Measurements from ENCODE around the gene TEF. TPM values are rescaled to one million over a fixed set of nuclear protein-coding genes. Genes with fewer than 3 reads are reported as not detected.

Gene TEF
- total and polyA plus RNA-seq, 2 donors (not counting 1 experiment from before 2014, with no cell fraction given) = 9.0 to 22.5 TPM

- peak; percentile 99 to 100 for DNase-seq (ENCODE audit: low read depth in 2 of 2)
- peak overlapping the region; percentile 98 for H3K27ac ChIP-seq (ENCODE audit: insufficient read depth, low read length)
- no peak for TF ChIP-seq CTCF (conservative IDR thresholded peaks at IDR 0.05 in 1 of 2, IDR thresholded peaks at IDR 0.05 in 1 of 2; ENCODE audit: low read depth in 1 of 2, low read length in 2 of 2)
- no peak for TF ChIP-seq EZH2 (IDR thresholded peaks at IDR 0.05; ENCODE audit: low read length, missing control alignments)
- peaks cover 33% of the 10 kb centered on the region for H3K79me2 ChIP-seq (ENCODE audit: control insufficient read depth, insufficient read depth, low read length)
- peak overlapping the region; percentile 63 for H2AFZ ChIP-seq (ENCODE audit: low read length)
- H3K36me3 ChIP-seq (ENCODE audit: control insufficient read depth, insufficient read depth, low read length) = peaks cover 2% of the 10 kb centered on the region
- H3K4me2 ChIP-seq (ENCODE audit: extremely low read depth, insufficient read depth, low read length) = peak overlapping the region; percentile 96
- no peaks in the 10 kb centered on the region for H3K9me3 ChIP-seq (ENCODE audit: control insufficient read depth, insufficient read depth, low read depth, low read length)
- H3K9ac ChIP-seq (ENCODE audit: insufficient read depth, low read length) = peak overlapping the region; percentile 90
- no peaks in the 10 kb centered on the region for H3K4me1 ChIP-seq (ENCODE audit: control insufficient read depth, extremely low read depth, insufficient read depth, low read length)
- peak overlapping the region; percentile 68 to 98 (median 87) for H3K4me3 ChIP-seq (replicated peaks in 1 of 4; ENCODE audit: control extremely low read depth in 1 of 4, insufficient read depth in 1 of 4, low read depth in 3 of 4, low read length in 4 of 4)
- H4K20me1 ChIP-seq (ENCODE audit: control insufficient read depth, extremely low read depth, insufficient read depth, low read length) = no peaks in the 10 kb centered on the region
- no peaks in the 10 kb centered on the region for H3K27me3 ChIP-seq (ENCODE audit: control insufficient read depth, insufficient read depth, low read length)
Measured at GRCh38 chr22:41448189-41448808, 66.6 kb downstream of the TEF start.

Other genes with a start within 250 kb of the TEF start
- gene L3MBTL2, start 176.6 kb upstream of the TEF start, total RNA-seq = 15.4 and 16.0 TPM in 2 replicates
- gene L3MBTL2, start 176.6 kb upstream of the TEF start, polyA plus RNA-seq = 19.3 and 27.7 TPM in 2 replicates
- 2.1 and 3.1 TPM in 2 replicates for gene CHADL, start 141.0 kb upstream of the TEF start, total RNA-seq
- gene CHADL, start 141.0 kb upstream of the TEF start, polyA plus RNA-seq = 0.10 and 0.14 TPM in 2 replicates
- 28.0 and 59.9 TPM in 2 replicates for gene RANGAP1, start 95.8 kb upstream of the TEF start, total RNA-seq
- gene RANGAP1, start 95.8 kb upstream of the TEF start, polyA plus RNA-seq = 37.2 and 105 TPM in 2 replicates
- 39.3 and 64.4 TPM in 2 replicates for gene ZC3H7B, start 80.4 kb upstream of the TEF start, total RNA-seq
- 30.6 and 42.1 TPM in 2 replicates for gene ZC3H7B, start 80.4 kb upstream of the TEF start, polyA plus RNA-seq
- gene TOB2, start 64.9 kb downstream of the TEF start, total RNA-seq = 19.5 and 20.6 TPM in 2 replicates
- 19.5 and 20.9 TPM in 2 replicates for gene TOB2, start 64.9 kb downstream of the TEF start, polyA plus RNA-seq
- 63.3 and 64.2 TPM in 2 replicates for gene PHF5A, start 86.8 kb downstream of the TEF start, total RNA-seq
- 61.5 and 82.7 TPM in 2 replicates for gene PHF5A, start 86.8 kb downstream of the TEF start, polyA plus RNA-seq
- 60.4 and 80.3 TPM in 2 replicates for gene ACO2, start 87.2 kb downstream of the TEF start, total RNA-seq
- gene ACO2, start 87.2 kb downstream of the TEF start, polyA plus RNA-seq = 37.6 and 52.6 TPM in 2 replicates
- 15.4 and 19.7 TPM in 2 replicates for gene POLR3H, start 162.5 kb downstream of the TEF start, total RNA-seq
- 42.6 and 62.5 TPM in 2 replicates for gene POLR3H, start 162.5 kb downstream of the TEF start, polyA plus RNA-seq
- gene CSDC2, start 179.1 kb downstream of the TEF start, total RNA-seq = 8.2 and 15.2 TPM in 2 replicates
- 3.3 and 11.2 TPM in 2 replicates for gene CSDC2, start 179.1 kb downstream of the TEF start, polyA plus RNA-seq
- gene PMM1, start 207.9 kb downstream of the TEF start, total RNA-seq = 26.2 and 32.4 TPM in 2 replicates
- gene PMM1, start 207.9 kb downstream of the TEF start, polyA plus RNA-seq = 73.0 and 110 TPM in 2 replicates
- gene DESI1, start 239.1 kb downstream of the TEF start, total RNA-seq = 8.0 and 11.9 TPM in 2 replicates
- 22.4 and 22.6 TPM in 2 replicates for gene DESI1, start 239.1 kb downstream of the TEF start, polyA plus RNA-seq
- 268 and 282 TPM in 2 replicates for gene XRCC6, start 239.4 kb downstream of the TEF start, total RNA-seq
- 183 and 280 TPM in 2 replicates for gene XRCC6, start 239.4 kb downstream of the TEF start, polyA plus RNA-seq

All from fibroblast of lung (primary cell).